ENCODE measurements around the gene PI4K2B. TPM values are rescaled to one million over a fixed set of nuclear protein-coding genes. Genes with fewer than 3 reads are reported as not detected.

PI4K2B gene
- total and polyA plus RNA-seq, 2 of the 13 experiments (the other 11 are each of a cell fraction or from before 2014, with no cell fraction given), result 6.9 to 25.8 TPM

DNA sequence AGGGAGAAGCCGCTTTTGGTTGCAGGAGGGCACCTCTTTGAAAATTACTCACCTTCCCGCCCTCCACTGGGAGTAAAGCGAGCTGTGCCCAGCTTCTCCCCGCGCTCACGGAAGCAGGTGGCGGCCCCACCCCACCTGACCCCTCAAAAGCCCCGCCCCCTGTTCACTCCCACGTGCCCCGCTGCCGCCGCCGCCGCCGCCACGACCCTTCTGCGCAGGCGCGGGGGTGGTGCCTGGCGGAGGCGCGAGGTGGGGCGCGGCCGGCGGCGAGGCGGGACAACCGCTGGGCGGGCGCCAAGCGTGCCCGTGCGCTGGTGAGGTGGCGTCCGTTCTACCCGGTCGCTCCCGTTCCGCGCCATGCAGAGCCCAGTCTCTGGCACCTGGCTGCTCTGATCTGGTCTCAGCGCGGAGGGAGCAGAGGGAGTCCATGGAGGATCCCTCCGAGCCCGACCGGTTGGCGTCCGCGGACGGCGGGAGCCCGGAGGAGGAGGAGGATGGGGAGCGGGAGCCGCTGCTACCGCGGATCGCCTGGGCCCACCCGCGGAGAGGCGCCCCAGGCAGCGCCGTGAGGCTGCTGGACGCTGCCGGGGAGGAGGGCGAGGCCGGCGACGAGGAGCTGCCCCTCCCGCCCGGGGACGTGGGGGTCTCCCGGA is at the start of gene PI4K2B (continued):
- no peak; the same call in 1 of the 2 replicates for TF ChIP-seq RNF219 (CRISPR knock-in tag; IDR thresholded peaks at IDR 0.05)
- TF ChIP-seq ZHX2 (IDR thresholded peaks at IDR 0.05; ENCODE audit: low read depth), result no peak
- no peak for TF ChIP-seq ZHX2 (CRISPR knock-in tag; IDR thresholded peaks at IDR 0.05; ENCODE audit: borderline replicate concordance)
- TF ChIP-seq, protein P1, sequence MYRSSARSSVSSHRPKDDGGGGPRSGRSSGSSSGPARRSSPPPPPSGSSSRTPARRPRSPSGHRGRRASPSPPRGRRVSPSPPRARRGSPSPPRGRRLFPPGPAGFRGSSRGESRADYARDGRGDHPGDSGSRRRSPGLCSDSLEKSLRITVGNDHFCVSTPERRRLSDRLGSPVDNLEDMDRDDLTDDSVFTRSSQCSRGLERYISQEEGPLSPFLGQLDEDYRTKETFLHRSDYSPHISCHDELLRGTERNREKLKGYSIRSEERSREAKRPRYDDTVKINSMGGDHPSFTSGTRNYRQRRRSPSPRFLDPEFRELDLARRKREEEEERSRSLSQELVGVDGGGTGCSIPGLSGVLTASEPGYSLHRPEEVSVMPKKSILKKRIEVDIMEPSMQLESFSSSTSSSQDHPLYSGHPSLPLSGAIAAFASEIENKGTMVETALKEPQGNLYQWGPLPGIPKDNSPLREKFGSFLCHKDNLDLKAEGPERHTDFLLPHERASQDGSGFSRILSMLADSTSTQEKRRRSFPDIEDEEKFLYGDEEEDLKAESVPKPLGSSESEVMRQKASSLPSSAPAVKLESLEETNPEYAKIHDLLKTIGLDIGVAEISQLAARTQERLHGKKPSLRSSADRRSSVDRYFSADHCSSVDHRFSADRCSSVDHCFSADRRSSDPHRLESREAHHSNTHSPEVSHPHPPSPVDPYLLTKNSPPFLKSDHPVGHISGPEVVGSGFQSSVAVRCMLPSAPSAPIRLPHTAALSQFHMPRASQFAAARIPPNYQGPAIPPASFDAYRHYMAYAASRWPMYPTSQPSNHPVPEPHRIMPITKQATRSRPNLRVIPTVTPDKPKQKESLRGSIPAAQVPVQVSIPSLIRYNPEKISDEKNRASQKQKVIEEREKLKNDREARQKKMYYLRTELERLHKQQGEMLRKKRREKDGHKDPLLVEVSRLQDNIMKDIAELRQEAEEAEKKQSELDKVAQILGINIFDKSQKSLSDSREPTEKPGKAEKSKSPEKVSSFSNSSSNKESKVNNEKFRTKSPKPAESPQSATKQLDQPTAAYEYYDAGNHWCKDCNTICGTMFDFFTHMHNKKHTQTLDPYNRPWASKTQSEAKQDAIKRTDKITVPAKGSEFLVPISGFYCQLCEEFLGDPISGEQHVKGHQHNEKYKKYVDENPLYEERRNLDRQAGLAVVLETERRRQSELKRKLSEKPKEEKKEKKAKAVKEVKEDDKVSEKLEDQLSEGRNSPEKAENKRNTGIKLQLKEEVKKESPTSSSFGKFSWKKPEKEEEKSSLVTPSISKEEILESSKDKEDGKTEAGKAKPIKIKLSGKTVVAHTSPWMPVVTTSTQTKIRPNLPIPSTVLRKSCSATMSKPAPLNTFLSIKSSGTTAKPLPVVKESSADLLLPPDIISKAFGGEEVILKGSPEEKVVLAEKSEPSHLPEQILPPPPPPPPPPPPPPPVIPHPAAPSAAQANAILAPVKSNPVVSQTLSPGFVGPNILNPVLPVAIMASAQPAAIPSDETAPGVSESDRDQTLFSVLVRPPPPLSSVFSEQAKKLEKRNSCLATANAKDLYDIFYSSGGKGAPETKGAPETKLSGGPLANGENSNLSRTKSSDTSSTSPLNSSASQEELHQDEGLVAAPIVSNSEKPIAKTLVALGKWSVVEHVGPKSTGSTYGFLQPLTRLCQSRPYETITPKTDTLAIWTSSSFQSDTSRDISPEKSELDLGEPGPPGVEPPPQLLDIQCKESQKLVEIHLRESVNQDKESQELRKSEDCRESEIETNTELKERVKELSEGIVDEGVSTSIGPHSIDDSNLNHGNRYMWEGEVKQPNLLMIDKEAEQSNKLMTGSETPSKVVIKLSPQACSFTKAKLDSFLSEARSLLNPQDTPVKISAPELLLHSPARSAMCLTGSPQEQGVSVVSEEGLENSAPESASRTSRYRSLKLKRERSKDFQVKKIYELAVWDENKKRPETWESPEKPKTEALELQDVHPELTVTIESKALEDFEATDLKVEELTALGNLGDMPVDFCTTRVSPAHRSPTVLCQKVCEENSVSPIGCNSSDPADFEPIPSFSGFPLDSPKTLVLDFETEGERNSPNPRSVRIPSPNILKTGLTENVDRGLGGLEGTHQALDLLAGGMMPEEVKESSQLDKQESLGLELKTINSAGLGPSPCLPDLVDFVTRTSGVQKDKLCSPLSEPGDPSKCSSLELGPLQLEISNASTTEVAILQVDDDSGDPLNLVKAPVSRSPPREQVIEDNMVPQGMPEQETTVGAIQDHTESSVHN (CRISPR knock-in tag; IDR thresholded peaks at IDR 0.05), result no peak
- no peak for TF ChIP-seq GPBP1L1 (CRISPR knock-in tag; IDR thresholded peaks at IDR 0.05)
- peak; percentile 76; the same call in 1 of the 2 replicates for TF ChIP-seq MEIS2 (CRISPR knock-in tag; IDR thresholded peaks at IDR 0.05)
- TF ChIP-seq, protein P2, sequence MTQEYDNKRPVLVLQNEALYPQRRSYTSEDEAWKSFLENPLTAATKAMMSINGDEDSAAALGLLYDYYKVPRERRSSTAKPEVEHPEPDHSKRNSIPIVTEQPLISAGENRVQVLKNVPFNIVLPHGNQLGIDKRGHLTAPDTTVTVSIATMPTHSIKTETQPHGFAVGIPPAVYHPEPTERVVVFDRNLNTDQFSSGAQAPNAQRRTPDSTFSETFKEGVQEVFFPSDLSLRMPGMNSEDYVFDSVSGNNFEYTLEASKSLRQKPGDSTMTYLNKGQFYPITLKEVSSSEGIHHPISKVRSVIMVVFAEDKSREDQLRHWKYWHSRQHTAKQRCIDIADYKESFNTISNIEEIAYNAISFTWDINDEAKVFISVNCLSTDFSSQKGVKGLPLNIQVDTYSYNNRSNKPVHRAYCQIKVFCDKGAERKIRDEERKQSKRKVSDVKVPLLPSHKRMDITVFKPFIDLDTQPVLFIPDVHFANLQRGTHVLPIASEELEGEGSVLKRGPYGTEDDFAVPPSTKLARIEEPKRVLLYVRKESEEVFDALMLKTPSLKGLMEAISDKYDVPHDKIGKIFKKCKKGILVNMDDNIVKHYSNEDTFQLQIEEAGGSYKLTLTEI (CRISPR knock-in tag; conservative IDR thresholded peaks at IDR 0.05), result no peak

Data from HepG2 (cell line).